HG03565 (cell line): ENCODE measurements around the gene LRRC37A.
"Not testable (repeated sequence)": the region's sequence is repeated elsewhere in the genome, so short reads cannot be mapped to it uniquely, and the experiment has no call there.

Experiments used
- ATAC-seq: cut with Tn5 transposase; IDR thresholded peaks from one replicate; pipeline ENCODE4 v1.9.1; 2021; ENCODE audit warnings: mild to moderate bottlenecking, moderate library complexity; ENCODE audit not compliant: unreplicated experiment

Gene LRRC37A

GRCh38 chr17:46294831-46295230, at the start of gene LRRC37A:
LRRC37A (plus strand) TSS chr17:46295131; CDS start chr17:46295134, 3 bp downstream.
- ATAC-seq, result not testable (repeated sequence)

DNA sequence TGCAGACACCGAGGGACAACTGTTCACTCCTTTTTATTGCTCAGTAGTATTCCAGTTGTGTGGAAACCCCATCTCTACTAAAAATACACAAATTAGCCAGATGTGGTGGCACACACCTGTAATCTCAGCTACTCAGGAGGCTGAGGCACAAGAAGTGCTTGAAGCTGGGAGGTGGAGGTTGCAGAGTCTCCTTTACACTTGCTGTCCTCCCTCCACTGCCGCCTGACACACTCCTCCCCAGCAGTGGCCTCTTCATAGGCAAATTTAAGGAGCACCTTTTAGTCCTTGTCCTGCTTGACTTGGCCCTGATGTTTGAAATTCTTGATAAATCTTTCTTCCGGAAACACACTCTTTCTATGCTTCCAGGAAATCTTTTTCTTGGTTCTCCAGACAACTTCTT, 45.8 kb upstream of the LRRC37A start:
- not testable (repeated sequence) for ATAC-seq

- not testable (repeated sequence) for ATAC-seq
Measured at GRCh38 chr17:46252804-46253203, 42.1 kb upstream of the LRRC37A start.

- ATAC-seq, result not testable (repeated sequence)
Measured at GRCh38 chr17:46253722-46254121, 41.2 kb upstream of the LRRC37A start.

DNA sequence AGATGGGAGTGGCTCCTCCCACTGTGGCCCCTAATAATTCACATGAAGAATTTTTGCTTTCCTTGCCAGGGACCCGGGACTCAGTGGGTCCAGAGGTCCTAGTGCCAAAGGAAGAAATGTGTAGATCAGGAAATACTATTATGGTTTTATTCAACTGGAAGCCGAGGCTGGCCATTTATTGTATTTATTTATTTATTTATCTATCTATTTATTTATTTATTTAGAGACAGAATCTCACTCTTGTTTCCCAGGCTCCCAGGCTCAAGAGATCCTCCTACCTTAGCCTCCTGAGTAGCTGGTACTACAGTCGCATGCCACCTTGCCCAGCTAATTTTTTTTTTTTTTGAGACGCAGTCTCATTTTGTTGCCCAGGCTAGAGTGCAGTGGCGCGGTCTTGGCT, 40.7 kb upstream of the LRRC37A start:
- not testable (repeated sequence) for ATAC-seq

DNA sequence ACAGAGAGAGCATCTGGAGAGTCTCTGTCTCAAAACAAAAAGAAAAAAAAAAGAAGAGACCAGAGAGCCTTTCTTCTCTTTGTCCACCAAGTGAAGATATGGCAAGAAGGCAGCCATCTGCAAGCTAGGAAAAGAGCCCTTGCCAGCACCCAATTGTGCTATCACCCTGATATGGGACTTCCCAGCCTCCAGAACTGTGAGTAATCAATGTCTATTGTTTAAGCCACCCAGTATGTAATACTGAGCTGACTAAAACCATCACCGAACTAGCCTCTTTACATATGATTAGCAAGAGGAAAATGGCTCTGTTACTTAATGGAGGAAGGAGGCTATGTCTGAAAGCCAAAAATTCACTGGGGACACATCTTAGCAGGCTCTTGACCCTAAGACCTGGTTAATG, 38.6 kb upstream of the LRRC37A start:
- ATAC-seq, result not testable (repeated sequence)

DNA sequence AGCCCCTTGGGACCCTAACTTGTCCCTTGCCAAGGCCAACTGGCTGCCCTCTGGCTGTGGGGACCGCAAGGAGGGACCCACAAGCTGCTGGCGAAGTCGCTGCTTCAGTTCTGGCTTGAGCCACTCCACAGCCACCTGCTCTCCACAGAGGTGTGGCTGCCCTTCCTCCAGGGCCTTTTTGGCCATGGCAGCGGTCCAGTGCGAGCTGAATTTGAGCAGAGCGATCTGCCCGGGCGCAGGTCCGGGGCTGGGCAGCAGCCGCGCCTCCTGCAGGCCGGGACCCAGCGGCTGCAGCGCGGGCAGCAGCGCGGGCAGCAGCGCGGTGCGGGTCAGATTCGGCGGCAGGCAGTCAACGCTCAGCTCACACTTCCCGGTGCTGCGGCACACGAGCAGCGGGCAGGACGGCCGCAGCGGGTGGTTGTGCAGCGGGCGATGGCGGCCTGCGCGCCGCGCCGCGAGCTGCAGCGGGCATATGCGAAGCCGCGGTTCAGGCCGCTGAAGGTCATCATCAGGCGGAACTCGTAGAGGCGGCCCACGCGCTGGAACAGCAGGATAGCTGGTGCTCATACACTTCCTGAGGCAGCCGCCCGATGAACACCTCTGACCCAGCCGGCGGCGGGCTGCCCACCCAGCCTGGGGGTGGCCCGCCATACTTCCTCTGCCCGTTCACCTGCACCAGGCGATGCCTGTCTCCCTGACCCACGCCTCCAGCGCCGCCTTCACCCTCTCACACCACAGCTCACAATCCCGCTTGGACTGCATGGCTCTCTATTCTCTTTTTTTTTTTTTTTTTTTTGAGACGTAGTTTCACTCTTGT, 34.9 kb upstream of the LRRC37A start:
- not testable (repeated sequence) for ATAC-seq

GRCh38 chr17:46262271-46262670, 32.7 kb upstream of the LRRC37A start:
- ATAC-seq, result no peak

DNA sequence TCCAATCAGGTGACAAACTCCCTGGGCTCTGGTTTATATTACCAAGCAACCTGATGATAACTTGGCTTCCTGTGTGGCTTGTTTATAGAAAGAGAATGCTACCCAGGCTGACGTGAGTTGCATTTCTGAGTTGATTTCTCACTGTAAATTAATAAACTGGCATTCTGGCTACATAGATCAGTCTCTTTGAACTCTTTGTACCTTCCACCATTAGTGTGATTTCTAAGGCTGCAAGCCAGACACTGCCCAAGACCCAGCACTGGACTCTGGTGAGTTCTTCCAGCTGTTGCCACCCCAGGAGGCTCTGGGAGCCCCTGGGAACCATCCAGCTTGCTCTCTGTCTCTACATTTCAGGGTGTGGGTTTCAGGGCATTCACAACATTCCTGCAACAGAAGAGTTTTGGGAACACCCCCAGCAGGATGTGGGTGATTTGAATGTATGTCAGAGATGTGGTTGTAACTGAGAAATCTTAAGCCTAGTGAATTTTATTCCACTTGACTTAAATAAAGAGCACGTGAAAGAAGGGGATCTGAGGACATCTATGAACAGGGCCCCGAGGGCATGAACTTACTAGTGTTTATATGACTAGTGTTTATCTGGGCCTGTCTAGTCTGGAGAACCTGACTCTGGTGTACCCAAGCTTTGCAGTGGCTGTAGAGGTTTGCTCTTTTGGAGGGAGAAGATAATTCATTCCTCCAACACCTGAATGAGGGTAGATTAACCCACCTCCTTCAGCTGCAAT, 30.3 kb upstream of the LRRC37A start:
- ATAC-seq, result no peak

- peak; percentile 5 for ATAC-seq
Measured at GRCh38 chr17:46266063-46266655, 28.8 kb upstream of the LRRC37A start.

DNA sequence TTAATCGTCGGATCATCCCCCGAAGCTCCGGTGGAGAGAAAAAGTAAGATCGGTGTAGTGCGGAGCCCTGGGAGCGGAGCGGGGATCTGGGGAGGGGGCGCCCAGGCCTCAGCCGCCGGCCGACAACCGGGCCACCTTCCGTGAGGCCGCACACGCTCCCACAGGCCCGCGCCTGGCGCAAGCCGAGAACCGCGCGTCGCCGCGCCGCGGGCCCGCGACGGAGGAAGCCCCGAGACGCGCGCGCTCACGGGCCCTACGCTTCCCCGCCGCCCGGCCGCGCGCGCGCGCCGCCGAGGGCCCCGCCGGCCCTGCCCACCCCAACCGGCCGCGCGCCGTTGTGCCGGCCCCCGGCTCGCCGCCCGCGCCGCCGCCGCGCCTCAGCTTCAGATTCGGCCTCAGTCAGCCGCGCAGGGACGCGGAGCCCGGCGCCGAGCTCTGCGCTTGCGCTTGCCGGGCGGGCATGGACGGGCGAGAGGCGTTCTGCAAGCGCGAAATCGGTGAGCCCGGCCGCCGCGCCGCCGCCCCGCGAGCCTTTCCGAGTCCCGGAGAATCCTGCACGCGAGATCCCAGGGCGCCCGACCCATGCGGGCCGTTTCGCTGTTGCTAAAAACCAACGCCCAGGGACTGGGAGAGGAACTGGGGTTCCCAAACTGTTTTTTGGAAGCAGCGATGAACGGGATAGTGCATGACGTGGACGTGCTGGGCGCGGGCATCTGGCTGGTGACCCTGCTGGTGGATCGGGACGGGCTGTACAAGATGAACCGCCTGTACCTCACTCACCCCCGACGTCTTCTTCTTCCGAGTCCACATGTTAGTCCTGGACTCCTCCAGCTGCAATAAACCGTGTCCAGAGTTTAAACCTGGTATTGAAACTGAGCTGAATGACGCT, 28.0 kb upstream of the LRRC37A start:
- peak; percentile 79 for ATAC-seq

- no peak for ATAC-seq
Measured at GRCh38 chr17:46270032-46270431, 24.9 kb upstream of the LRRC37A start.

DNA sequence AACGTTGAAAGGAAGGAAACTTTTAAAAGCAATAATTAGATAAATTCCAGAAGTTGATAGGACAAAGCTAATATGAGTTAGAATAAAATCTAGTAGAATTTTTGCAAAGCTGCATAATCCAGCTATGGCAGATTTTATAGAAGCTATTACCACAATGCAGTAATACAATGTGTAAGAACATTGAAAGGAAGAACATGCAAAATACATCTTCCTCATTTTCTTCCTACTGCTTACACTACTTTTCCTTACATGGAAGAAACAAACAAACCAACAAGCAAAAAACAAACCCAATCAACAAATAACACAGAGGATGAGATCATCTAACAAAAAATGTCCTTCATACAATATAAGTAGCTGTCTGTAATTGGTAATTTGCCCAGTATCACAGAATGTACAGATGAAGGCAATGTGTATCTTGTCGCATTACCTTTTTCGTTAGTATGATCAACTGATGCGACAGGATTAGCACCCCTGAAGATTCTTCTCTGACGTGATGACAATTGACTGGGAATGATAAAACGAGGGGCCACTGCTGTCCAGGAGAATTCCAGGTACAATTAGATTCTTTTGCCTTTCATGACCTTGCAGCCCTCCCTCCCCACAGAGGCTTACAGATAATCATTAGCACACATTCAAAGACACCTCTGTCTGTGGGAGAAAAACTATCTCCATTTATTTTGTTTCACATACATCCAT, 21.2 kb upstream of the LRRC37A start:
- ATAC-seq, result no peak

DNA sequence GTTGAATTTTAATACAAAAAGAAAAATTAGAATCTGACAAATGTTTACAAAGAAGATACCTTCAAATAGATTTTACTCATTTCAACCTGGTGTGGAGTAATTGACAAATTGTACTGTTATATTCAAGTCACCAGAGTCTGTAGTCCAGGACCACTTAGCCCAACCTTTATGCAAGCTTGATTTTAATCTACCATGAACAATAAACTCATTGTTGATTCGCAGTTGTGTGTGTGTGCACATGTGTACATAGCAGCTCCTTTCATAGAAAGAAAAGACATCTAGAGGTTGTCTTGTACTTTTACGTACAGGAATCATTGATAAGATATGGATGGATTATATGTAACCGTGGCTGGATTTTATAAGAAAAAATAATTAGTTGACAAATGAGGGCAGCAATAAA, 20.7 kb upstream of the LRRC37A start:
- ATAC-seq, result no peak

DNA sequence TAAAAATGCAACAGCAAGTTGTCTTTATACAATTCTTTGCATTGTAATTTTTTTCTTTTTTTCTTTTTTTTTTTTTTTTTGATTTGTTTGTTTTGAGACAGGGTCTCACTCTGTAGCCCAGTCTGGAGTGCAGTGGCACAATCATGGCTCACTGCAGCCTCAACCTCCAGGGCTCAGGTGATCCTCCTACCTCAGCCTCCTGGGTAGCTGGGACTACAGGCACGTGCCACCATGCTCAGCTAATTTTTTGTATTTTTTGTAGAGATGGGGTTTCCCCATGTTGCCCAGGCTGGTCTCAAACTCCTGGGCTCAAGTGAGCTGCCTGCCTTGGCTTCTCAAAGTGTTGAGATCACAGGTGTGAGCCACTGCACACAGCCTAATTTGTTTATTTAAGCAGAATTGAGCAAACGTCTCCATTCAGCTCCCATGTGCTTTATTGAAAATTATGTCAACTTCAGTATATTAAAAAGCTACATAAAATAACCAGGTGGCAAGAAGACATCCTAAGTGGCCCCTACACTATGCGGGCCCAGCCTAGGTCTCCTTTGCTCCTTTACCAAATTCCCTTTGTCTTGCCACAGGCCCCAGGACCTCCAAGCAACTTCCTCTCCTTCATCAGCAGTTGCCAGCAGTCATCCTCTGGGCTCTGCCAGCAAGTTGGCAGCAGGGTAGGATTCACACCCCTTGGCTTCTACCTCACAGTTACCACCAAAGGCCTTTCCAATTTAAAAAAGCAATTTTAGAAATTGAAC, 18.0 kb upstream of the LRRC37A start:
- not testable (repeated sequence) for ATAC-seq

GRCh38 chr17:46281336-46281735, 13.6 kb upstream of the LRRC37A start:
- not testable (repeated sequence) for ATAC-seq

DNA sequence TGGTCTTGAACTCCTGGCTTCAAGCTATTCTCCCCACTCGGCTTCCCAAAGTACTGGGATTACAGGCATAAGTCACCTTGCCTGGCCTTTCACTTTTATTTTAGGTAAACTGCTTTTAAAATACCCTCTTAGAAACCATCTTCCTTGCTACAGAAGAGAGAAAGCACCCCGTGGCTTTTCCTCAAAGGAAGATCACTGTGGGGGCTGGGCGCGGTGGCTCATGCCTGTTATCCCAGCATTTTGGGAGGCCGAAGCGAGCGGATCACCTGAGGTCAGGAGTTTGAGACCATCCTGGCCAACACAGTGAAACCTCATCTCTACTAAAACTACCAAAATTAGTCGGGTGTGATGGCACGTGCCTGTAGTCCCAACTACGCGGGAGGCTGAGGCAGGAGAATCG, 12.3 kb upstream of the LRRC37A start:
- ATAC-seq, result not testable (repeated sequence)

GRCh38 chr17:46284467-46284866, 10.5 kb upstream of the LRRC37A start:
- not testable (repeated sequence) for ATAC-seq

GRCh38 chr17:46285500-46285899, 9.4 kb upstream of the LRRC37A start:
- ATAC-seq, result not testable (repeated sequence)
